ENCODE results near the gene ZMPSTE24.
"Not testable (repeated sequence)": the region's sequence is repeated elsewhere in the genome, so short reads cannot be mapped to it uniquely, and the experiment has no call there.

Gene ZMPSTE24

DNA sequence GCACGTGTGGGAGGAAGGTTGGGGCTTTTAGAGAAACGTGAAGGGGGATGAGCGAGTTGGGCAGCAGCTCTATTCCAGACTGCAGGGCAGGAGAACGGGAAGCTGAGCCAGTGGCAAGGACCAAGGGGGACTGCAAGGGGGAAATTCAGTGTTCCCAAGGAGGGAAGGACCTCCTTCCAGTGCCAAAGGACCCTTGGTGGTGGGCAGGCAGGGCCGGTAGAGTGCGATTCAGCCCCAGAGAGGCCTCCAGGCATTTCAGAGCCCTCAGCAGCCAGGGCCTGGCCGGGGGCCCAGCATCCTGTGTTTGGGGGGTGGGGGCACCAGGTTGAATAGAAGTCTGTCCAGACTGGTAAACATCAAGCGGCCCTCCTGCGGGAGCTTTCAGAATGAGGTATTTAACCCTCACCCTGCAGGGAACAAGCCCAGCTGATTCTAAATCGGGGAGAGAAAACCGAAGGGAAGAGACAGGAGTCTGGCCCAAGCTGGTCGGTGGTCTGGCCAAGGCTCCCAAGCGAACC is 56.7 kb downstream of the ZMPSTE24 start:
- TF ChIP-seq SPI1 (IDR thresholded peaks at IDR 0.05; ENCODE audit: low read depth, low read length) (no peak), PAX5 (IDR thresholded peaks at IDR 0.05; ENCODE audit: insufficient read depth, low read length, severe bottlenecking) (no peak), POLR2A (IDR thresholded peaks at IDR 0.05; ENCODE audit: low read depth, low read length) (no peak), POLR2AphosphoS5 (IDR thresholded peaks at IDR 0.05; ENCODE audit: low read depth, low read length) (no peak), TAF1 (IDR thresholded peaks at IDR 0.05; ENCODE audit: low read depth, low read length) (no peak), POU2F2 (IDR thresholded peaks at IDR 0.05; ENCODE audit: low read depth, low read length) (no peak)
- DNase-seq (ENCODE audit: insufficient read length, low spot score) = no peak
- peak; percentile 52 for FAIRE-seq

DNA sequence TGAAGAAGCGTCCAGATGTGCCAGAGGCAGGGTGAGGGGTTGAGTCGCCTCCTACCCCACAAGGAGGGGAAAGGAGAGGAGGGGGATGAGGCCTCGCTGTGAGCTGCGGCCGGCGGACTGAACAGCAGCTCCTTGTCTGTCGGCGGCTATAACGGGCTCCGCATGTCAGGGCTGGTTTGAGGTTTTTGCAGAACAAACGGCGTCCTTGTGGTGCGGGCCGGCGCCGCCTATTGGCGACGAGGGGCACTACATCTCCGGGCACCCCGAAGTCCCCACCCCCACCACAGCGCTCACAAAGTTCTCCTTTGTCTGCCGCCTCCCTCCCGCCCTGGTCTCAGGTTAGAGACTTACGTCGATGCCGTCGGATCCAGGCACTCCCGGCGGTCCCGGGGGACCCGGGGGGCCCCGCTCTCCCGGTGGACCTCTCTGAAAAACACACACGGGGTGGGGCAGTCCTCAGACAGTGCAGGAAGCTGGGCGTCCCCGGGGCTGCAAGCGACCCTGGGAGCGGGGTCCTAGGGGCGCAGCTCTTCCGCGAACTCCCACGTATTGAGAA is 57.3 kb downstream of the ZMPSTE24 start:
- peak; percentile 92 for FAIRE-seq

DNA sequence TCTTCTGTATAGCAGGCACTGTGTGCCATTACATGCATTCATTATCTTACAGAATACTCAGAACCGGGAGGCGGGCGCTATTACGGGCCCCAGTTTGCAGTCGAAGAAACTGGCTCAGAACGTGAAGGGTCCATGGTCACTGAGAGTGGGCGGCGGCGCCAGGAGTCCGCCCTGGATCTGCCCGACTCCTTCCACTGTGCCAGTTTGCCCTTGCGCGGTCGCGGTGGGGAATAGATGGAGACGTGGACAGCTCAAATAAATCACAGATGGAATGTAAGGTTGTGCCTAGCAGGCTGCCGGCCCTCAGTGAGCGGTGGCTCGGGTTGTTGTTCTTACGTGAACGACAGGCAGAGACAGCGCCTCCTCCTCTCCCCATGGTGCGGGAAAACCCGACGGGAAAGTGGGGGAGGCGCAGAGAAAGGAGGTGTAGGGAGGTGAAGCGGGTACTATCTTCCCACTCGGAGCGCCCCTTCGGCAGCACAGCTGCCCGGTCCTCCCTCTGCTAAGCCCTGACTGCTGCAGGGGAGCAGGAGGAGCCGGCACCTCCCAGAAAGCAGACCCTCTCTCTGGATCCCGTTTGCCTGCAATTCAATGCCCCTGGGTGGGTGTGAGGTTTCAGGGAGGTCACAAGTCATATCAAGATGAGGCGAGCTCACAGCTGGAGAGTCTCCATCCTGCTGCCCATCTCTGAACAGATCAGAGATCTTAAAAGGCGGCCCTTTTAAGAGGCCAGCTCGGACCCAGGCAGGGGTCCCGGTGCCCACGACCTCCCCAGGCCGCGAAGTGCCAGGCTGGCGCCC is 58.0 kb downstream of the ZMPSTE24 start:
- DNase-seq (ENCODE audit: insufficient read length, low spot score) (no peak), FAIRE-seq (peak; percentile 82)
- TF ChIP-seq POLR2A (IDR thresholded peaks at IDR 0.05; ENCODE audit: low read depth, low read length) (no peak), POLR2AphosphoS5 (IDR thresholded peaks at IDR 0.05; ENCODE audit: low read depth, low read length) (no peak), PAX5 (IDR thresholded peaks at IDR 0.05; ENCODE audit: insufficient read depth, low read length, severe bottlenecking) (no peak)

More for the DNA sequence above, 57.3 kb downstream of the ZMPSTE24 start:
- DNase-seq (ENCODE audit: insufficient read length, low spot score) = peak; percentile 77
- TF ChIP-seq TAF1 (IDR thresholded peaks at IDR 0.05; ENCODE audit: low read depth, low read length) = 0 out of 2 replicates have a peak, but pooled peaks have one; percentile 22
- TF ChIP-seq SPI1 (IDR thresholded peaks at IDR 0.05; ENCODE audit: low read depth, low read length) = no peak
- TF ChIP-seq PAX5 (IDR thresholded peaks at IDR 0.05; ENCODE audit: insufficient read depth, low read length, severe bottlenecking) = no peak
- TF ChIP-seq POLR2A (IDR thresholded peaks at IDR 0.05; ENCODE audit: low read depth, low read length) = peak; percentile 81
- TF ChIP-seq POU2F2 (IDR thresholded peaks at IDR 0.05; ENCODE audit: low read depth, low read length) = no peak; the same call in 1 of the 2 replicates
- peak; percentile 77 for TF ChIP-seq POLR2AphosphoS5 (IDR thresholded peaks at IDR 0.05; ENCODE audit: low read depth, low read length)

DNA sequence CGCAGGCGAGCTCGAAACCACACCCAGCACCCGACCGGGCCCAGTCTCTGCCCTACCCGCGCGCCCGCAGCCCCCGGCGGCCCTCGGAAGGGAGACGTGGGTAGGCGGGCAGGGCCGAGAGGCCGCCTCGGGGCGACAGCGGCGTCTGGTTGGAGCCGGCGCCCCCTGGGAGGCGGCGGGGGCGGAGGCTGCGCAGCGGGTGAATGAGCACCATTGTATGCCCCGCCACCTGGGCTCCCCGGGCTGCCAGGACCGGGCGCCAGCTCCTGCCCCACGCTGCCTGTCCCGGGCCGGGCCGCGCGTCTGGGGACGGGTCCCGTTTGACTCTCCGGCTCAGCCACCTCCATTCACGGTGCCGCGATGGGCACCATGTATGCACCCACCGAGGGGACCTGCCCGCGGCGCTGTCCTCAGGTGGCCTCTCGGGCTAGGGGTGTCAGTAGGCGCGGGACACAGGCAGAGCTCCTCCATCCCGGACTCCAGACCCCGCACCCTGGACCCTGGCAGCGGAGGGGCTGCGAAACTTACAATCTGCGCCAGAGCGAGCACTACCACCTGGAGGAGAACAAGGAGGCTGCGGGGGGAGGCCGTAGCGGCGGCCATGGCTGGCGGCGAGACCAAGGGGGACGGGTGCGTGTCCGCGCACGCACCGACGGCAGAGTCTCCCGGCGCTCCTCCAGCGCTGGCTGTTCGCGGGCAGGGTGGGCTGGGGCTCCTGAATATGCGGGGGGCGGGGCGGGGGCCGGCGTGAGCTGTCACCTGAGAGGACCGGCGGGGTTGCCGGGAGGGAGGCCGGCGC is 58.8 kb downstream of the ZMPSTE24 start, which contains the start of gene COL9A2:
TSS of gene COL9A2 (minus strand) at position 692 of the 799 bp plus-strand sequence. CDS start at position 603, 89 bp downstream.
- TF ChIP-seq PAX5 (IDR thresholded peaks at IDR 0.05; ENCODE audit: insufficient read depth, low read length, severe bottlenecking) (no peak), SPI1 (IDR thresholded peaks at IDR 0.05; ENCODE audit: low read depth, low read length) (no peak), POU2F2 (IDR thresholded peaks at IDR 0.05; ENCODE audit: low read depth, low read length) (no peak), POLR2AphosphoS5 (IDR thresholded peaks at IDR 0.05; ENCODE audit: low read depth, low read length) (no peak), POLR2A (IDR thresholded peaks at IDR 0.05; ENCODE audit: low read depth, low read length) (no peak), TAF1 (IDR thresholded peaks at IDR 0.05; ENCODE audit: low read depth, low read length) (no peak)
- FAIRE-seq (peak; percentile 80), DNase-seq (ENCODE audit: insufficient read length, low spot score) (no peak)

DNA sequence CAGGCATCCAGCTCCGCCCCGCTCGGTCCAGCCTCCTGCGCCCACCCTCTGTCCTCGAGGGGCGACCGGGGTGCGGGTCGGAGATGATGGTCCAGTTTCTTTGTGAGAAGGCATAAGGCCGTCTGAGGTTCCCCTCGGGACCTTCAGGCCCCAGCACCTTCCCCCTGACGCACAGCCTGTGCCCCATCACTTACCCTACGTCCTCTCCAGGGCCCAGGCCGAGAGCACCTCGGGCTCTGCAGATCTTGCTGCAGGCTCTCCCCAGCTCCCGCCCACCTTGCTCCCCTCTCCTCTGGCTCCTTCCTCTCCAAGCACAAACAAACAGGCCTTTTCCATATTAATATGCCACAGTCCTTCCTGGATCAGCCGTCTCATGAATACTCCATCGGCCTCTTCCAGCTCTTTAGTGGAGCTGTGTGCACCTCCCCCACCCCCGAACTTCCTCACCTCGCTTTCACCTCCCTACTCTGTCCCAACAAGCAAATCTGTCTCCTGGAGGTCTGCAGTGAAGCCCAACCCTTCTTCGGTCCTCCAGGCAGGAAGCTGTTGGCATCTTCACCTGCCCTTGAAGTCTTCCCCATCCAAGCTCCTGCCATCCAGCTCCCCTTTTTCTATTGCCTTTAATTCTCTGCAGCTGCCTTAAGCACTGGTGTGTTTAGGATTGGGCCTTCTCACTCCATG is 59.5 kb downstream of the ZMPSTE24 start:
- DNase-seq (ENCODE audit: insufficient read length, low spot score) = no peak
- peak; percentile 75 for FAIRE-seq
- no peak for TF ChIP-seq TAF1 (IDR thresholded peaks at IDR 0.05; ENCODE audit: low read depth, low read length)
- no peak for TF ChIP-seq POLR2AphosphoS5 (IDR thresholded peaks at IDR 0.05; ENCODE audit: low read depth, low read length)
- no peak for TF ChIP-seq POU2F2 (IDR thresholded peaks at IDR 0.05; ENCODE audit: low read depth, low read length)

DNA sequence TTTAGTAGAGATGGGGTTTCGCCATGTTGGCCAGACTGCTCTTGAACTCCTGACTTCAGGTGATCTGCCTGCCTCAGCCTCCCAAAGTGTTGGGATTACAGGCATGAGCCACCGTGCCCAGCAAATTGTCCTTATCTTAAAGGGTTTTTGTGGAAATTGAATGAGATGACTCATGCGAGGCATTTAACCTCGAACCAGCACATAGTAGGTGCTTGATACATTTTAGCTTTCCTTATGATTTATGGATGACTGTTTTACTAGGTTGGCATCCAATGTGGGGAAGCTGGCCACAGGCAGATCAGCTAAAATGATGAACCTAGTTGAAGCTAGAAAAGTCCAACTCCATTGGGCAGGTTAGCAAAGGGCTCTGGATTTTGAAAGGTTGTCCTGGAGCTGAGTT is 60.4 kb downstream of the ZMPSTE24 start:
- no peak for DNase-seq (ENCODE audit: insufficient read length, low spot score)
- no peak for FAIRE-seq
- TF ChIP-seq POLR2A (IDR thresholded peaks at IDR 0.05; ENCODE audit: low read depth, low read length) (no peak), POLR2AphosphoS5 (IDR thresholded peaks at IDR 0.05; ENCODE audit: low read depth, low read length) (no peak), POU2F2 (IDR thresholded peaks at IDR 0.05; ENCODE audit: low read depth, low read length) (no peak), PAX5 (IDR thresholded peaks at IDR 0.05; ENCODE audit: insufficient read depth, low read length, severe bottlenecking) (no peak), TAF1 (IDR thresholded peaks at IDR 0.05; ENCODE audit: low read depth, low read length) (no peak), SPI1 (IDR thresholded peaks at IDR 0.05; ENCODE audit: low read depth, low read length) (no peak)

DNA sequence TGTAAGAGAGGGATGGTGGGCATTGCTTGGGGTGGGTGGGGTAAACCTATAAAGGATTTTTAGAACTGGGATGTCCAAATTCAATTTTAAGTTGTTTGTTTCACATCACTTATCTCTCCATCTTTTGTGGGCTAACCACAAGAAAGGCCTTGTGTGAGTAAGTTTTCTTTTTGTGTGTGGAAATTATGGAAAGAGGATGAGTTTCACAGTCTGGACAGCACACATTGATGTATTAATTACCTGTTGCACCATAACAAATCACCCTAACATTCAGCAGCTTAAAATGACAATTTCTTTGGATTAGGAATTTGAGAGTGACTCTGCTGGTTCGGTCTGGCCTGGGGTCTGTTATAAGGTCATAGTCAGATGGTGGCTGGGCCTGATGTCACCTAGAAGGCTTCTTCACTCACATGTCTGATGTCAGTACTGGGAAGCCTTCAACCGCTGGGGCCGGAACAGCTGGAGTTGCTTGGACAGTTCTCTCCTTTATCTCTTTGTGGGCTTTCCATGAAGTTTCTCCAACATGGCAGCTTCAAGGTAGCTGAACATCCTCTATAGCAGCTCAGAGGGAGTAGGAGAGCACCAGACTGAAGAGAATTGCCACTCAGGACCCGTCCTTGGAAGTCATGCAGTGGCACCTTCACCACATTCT is 61.1 kb downstream of the ZMPSTE24 start:
- FAIRE-seq (no peak), DNase-seq (ENCODE audit: insufficient read length, low spot score) (no peak)
- no peak for TF ChIP-seq POU2F2 (IDR thresholded peaks at IDR 0.05; ENCODE audit: low read depth, low read length)
- no peak for TF ChIP-seq PAX5 (IDR thresholded peaks at IDR 0.05; ENCODE audit: insufficient read depth, low read length, severe bottlenecking)
- TF ChIP-seq TAF1 (IDR thresholded peaks at IDR 0.05; ENCODE audit: low read depth, low read length) = no peak
- no peak for TF ChIP-seq SPI1 (IDR thresholded peaks at IDR 0.05; ENCODE audit: low read depth, low read length)
- TF ChIP-seq POLR2AphosphoS5 (IDR thresholded peaks at IDR 0.05; ENCODE audit: low read depth, low read length) = no peak

DNA sequence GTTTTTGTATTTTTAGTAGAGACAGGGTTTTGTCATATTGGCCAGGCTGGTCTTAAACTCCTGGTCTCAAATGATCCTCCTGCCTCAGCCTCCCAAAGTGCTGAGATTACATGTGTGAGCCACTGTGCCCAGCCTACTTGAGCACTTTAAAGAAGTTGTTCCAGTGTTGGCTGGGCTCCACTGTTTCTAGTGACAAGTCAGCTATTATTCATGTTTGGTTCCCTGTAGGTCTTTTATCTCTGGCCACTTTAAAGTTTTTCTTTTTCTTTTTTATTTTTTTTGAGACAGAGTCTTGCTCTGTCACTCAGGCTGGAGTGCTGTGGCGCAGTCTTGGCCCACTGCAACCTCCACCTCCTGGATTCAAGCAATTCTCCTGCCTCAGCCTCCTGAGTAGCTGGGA is 73.4 kb downstream of the ZMPSTE24 start:
- DNase-seq (ENCODE audit: insufficient read length, low spot score); FAIRE-seq: not testable (repeated sequence)

DNA sequence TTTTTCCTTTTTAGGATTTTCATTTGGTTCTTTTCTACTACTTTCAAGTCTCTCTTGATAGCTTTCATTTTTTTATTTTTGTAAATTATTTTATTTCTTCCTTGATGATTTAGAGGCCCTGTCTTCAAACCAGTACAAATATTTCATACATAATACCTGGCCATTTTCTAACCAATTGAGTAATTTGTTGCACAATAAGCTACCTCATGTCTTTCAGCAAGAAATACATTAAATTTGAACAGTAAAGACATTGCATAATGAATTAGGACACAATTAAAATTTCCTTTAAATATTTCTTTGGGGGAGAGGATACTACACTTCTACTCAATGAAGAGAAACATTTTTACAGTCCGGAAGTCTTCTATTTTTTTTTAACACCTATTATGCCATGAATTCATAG is 74.7 kb downstream of the ZMPSTE24 start:
- no peak for FAIRE-seq
- DNase-seq (ENCODE audit: insufficient read length, low spot score) = no peak
- no peak for TF ChIP-seq POLR2AphosphoS5 (IDR thresholded peaks at IDR 0.05; ENCODE audit: low read depth, low read length)
- no peak for TF ChIP-seq POLR2A (IDR thresholded peaks at IDR 0.05; ENCODE audit: low read depth, low read length)
